GM23338 (cell line): Measurements from ENCODE around the gene NLRX1. TPM values are rescaled to one million over a fixed set of nuclear protein-coding genes. Genes with fewer than 3 reads are reported as not detected.

Source experiments
- ATAC-seq: fragments of 200-7000 bp; cut with Tn5 transposase; 3 replicates; pipeline ENCODE4 v1.9.1; 2020
- DNase-seq: peaks from one replicate; pipeline ENCODE4 v3.0.0-alpha.2; 2015; ENCODE audit warnings: low spot score
- H2AFZ ChIP-seq: fragments of 200-600 bp; sonication (generic); 2 replicates; pipeline ENCODE4 v1.8.0; 2016; ENCODE audit warnings: antibody characterized with exemption, mild to moderate bottlenecking, moderate library complexity
- H3F3A ChIP-seq: fragments of 200-600 bp; sonication (generic); replicated peaks from 2 replicates; pipeline ENCODE4 v1.8.0; 2017; ENCODE audit warnings: antibody characterized with exemption, mixed run types, low read depth
- H3K27ac ChIP-seq: fragments of 200-600 bp; sonication (generic); 2 replicates; pipeline ENCODE4 v1.6.1; 2016; ENCODE audit warnings: low read depth
- H3K27me3 ChIP-seq: fragments of 200-600 bp; sonication (generic); 2 replicates; pipeline ENCODE4 v1.8.0; 2016; ENCODE audit warnings: mild to moderate bottlenecking, mixed run types, moderate library complexity; ENCODE audit not compliant: insufficient read depth
- H3K36me3 ChIP-seq: fragments of 200-600 bp; sonication (generic); 2 replicates; pipeline ENCODE4 v1.8.0; 2016; ENCODE audit warnings: mild to moderate bottlenecking; ENCODE audit not compliant: insufficient read depth
- H3K4me1 ChIP-seq: fragments of 200-600 bp; sonication (generic); 2 replicates; pipeline ENCODE4 v1.8.0; 2016; ENCODE audit warnings: mild to moderate bottlenecking, moderate library complexity; ENCODE audit not compliant: insufficient read depth
- H3K4me2 ChIP-seq: fragments of 200-600 bp; sonication (generic); 2 replicates; pipeline ENCODE4 v1.7.1; 2017; ENCODE audit warnings: mixed run types
- H3K4me3 ChIP-seq: fragments of 200-600 bp; sonication (generic); 2 replicates; pipeline ENCODE4 v1.6.1; 2016; ENCODE audit warnings: mixed run types
- H3K79me2 ChIP-seq: fragments of 200-600 bp; sonication (generic); replicated peaks from 2 replicates; pipeline ENCODE4 v1.8.0; 2017; ENCODE audit warnings: mild to moderate bottlenecking; ENCODE audit not compliant: insufficient read depth
- H3K9me2 ChIP-seq: fragments of 200-600 bp; sonication (generic); 2 replicates; pipeline ENCODE4 v1.8.0; 2017; ENCODE audit not compliant: insufficient read depth
- H4K20me1 ChIP-seq: fragments of 200-600 bp; sonication (generic); replicated peaks from 2 replicates; pipeline ENCODE4 v1.8.0; 2017; ENCODE audit warnings: mild to moderate bottlenecking; ENCODE audit not compliant: insufficient read depth
- H3K27ac Mint-ChIP-seq: 2 replicates; pipeline ENCODE4 v1.8.0; 2020; ENCODE audit warnings: inconsistent platforms, mild to moderate bottlenecking, moderate library complexity, mixed read lengths
- H3K27me3 Mint-ChIP-seq: 3 replicates; pipeline ENCODE4 v1.8.0; 2022; ENCODE audit warnings: low read depth, mild to moderate bottlenecking, moderate library complexity, mixed read lengths, inconsistent platforms; ENCODE audit not compliant: insufficient read depth, poor library complexity
- H3K36me3 Mint-ChIP-seq: 3 replicates; pipeline ENCODE4 v1.8.0; 2021; ENCODE audit warnings: low read depth, mild to moderate bottlenecking, inconsistent platforms, moderate library complexity, mixed read lengths
- H3K4me1 Mint-ChIP-seq: 3 replicates; pipeline ENCODE4 v1.8.0; 2020; ENCODE audit warnings: mild to moderate bottlenecking, inconsistent platforms, mixed read lengths
- H3K4me3 Mint-ChIP-seq: 3 replicates; pipeline ENCODE4 v1.8.0; 2021; ENCODE audit warnings: moderate library complexity, mild to moderate bottlenecking, inconsistent platforms, mixed read lengths
- H3K9me3 Mint-ChIP-seq: 3 replicates; pipeline ENCODE4 v1.8.0; 2020; ENCODE audit warnings: moderate library complexity, mild to moderate bottlenecking, inconsistent platforms, mixed read lengths
- EZH2 ChIP-seq: fragments of 200-600 bp; sonication (generic); IDR thresholded peaks from one replicate; pipeline ENCODE4 v1.8.0; 2017; ENCODE audit warnings: antibody characterized with exemption, mild to moderate bottlenecking, low read depth; ENCODE audit not compliant: unreplicated experiment
- EZH2phosphoT487 ChIP-seq: fragments of 200-600 bp; sonication (generic); IDR thresholded peaks from one replicate; pipeline ENCODE4 v1.8.1; 2018; ENCODE audit warnings: antibody characterized with exemption; ENCODE audit not compliant: unreplicated experiment
- NANOG ChIP-seq: IDR thresholded peaks from 2 replicates; pipeline ENCODE4 v1.6.1; 2016; ENCODE audit warnings: antibody characterized with exemption, borderline replicate concordance
- STAT1 ChIP-seq: IDR thresholded peaks from one replicate; pipeline ENCODE4 v1.6.1; 2016; ENCODE audit warnings: antibody characterized with exemption; ENCODE audit not compliant: unreplicated experiment
- ZNF114 ChIP-seq: fragments of 250-450 bp; sonication (Bioruptor Pico); IDR thresholded peaks from 2 replicates; pipeline ENCODE4 v1.5.0; 2020; ENCODE audit warnings: mild to moderate bottlenecking, moderate library complexity
- ZNF331 ChIP-seq: fragments of 250-450 bp; sonication (Bioruptor Pico); IDR thresholded peaks from 2 replicates; pipeline ENCODE4 v1.5.0; 2020; ENCODE audit warnings: low read depth, mild to moderate bottlenecking, moderate library complexity
- ZNF462 ChIP-seq: fragments of 250-450 bp; sonication (Bioruptor Pico); IDR thresholded peaks from 2 replicates; pipeline ENCODE4 v1.5.0; 2020; ENCODE audit warnings: mild to moderate bottlenecking, moderate library complexity
- polyA plus RNA-seq: library from polyadenylated mRNA; unstranded; fragments of >200 nt; fragmentation: Nextera tagmentation; extraction: Ambion mirVana; gene quantifications from 2 replicates; pipeline ENCODE4 v1.2.1, GENCODE V29; 2016
- total RNA-seq: library from RNA; depleted of rRNA; stranded (reverse); fragments of >200 nt; shearing (Covaris generic); gene quantifications from 2 replicates; pipeline ENCODE4 v1.2.3, GENCODE V29; 2014
- TF ChIP-seq, protein P1 (sequence below): IDR thresholded peaks from 2 replicates; pipeline ENCODE4 v1.6.1; 2016; ENCODE audit warnings: antibody characterized with exemption
- TF ChIP-seq, protein P2 (sequence below): IDR thresholded peaks from one replicate; pipeline ENCODE4 v1.6.1; 2018; ENCODE audit warnings: antibody characterized with exemption; ENCODE audit not compliant: unreplicated experiment

Gene NLRX1
- total and polyA plus RNA-seq, 2 experiments from 2014 or later: 2.8 to 13.8 TPM

- no peaks in the 10 kb centered on the region for H3K9me2 ChIP-seq
- no peaks in the 10 kb centered on the region for H3K36me3 ChIP-seq
These were observed 4.0 kb downstream of the NLRX1 start for GRCh38 chr11:119172513-119172912.

DNA sequence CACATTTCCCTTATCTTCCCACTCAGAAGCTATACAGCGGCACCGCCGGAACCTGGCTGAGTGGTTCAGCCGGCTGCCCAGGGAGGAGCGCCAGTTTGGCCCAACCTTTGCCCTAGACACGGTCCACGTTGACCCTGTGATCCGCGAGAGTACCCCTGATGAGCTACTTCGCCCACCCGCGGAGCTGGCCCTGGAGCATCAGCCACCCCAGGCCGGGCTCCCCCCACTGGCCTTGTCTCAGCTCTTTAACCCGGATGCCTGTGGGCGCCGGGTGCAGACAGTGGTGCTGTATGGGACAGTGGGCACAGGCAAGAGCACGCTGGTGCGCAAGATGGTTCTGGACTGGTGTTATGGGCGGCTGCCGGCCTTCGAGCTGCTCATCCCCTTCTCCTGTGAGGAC lies 4.9 kb downstream of the NLRX1 start:
- ATAC-seq: no peak
- H3K4me3 ChIP-seq: no peak overlapping the region
- H3K27ac Mint-ChIP-seq: no peak overlapping the region
- H3K27ac ChIP-seq: no peak overlapping the region
- H3K27me3 Mint-ChIP-seq: peaks cover 16% of the 10 kb centered on the region
- no peak for DNase-seq
- H3K4me1 Mint-ChIP-seq: peaks cover 14% of the 10 kb centered on the region
- no peak overlapping the region for H3K4me3 Mint-ChIP-seq
- H3K79me2 ChIP-seq: no peaks in the 10 kb centered on the region
- H3K9me2 ChIP-seq: no peaks in the 10 kb centered on the region
- H3K4me2 ChIP-seq: no peak overlapping the region
- peaks cover 5% of the 10 kb centered on the region; the same call in 1 of the 2 replicates for H3K4me1 ChIP-seq
- H4K20me1 ChIP-seq: no peaks in the 10 kb centered on the region
- H3F3A ChIP-seq: peaks cover 6% of the 10 kb centered on the region; the same call in 1 of the 2 replicates
- H3K36me3 ChIP-seq: no peaks in the 10 kb centered on the region
- H2AFZ ChIP-seq: no peak overlapping the region
- no peaks in the 10 kb centered on the region for H3K36me3 Mint-ChIP-seq
- H3K9me3 Mint-ChIP-seq: no peaks in the 10 kb centered on the region
- no peaks in the 10 kb centered on the region for H3K27me3 ChIP-seq
- TF ChIP-seq STAT1: no peak
- TF ChIP-seq ZNF462 (CRISPR knock-in tag): no peak
- no peak for TF ChIP-seq ZNF331 (CRISPR knock-in tag)
- TF ChIP-seq EZH2: no peak
- no peak for TF ChIP-seq NANOG
- no peak for TF ChIP-seq EZH2phosphoT487

More at GRCh38 chr11:119172513-119172912, 4.0 kb downstream of the NLRX1 start:
- Mint-ChIP-seq H3K27ac (no peak overlapping the region), H3K27me3 (peaks cover 18% of the 10 kb centered on the region), H3K36me3 (no peaks in the 10 kb centered on the region), H3K4me1 (peaks cover 14% of the 10 kb centered on the region), H3K9me3 (no peaks in the 10 kb centered on the region; the same call in 2 of the 3 replicates), H3K4me3 (no peak overlapping the region)
- TF ChIP-seq ZNF331 (CRISPR knock-in tag) (no peak), ZNF114 (CRISPR knock-in tag) (no peak), STAT1 (no peak), NANOG (no peak)
- TF ChIP-seq, protein P1, sequence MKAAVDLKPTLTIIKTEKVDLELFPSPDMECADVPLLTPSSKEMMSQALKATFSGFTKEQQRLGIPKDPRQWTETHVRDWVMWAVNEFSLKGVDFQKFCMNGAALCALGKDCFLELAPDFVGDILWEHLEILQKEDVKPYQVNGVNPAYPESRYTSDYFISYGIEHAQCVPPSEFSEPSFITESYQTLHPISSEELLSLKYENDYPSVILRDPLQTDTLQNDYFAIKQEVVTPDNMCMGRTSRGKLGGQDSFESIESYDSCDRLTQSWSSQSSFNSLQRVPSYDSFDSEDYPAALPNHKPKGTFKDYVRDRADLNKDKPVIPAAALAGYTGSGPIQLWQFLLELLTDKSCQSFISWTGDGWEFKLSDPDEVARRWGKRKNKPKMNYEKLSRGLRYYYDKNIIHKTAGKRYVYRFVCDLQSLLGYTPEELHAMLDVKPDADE: no peak
- TF ChIP-seq, protein P2, sequence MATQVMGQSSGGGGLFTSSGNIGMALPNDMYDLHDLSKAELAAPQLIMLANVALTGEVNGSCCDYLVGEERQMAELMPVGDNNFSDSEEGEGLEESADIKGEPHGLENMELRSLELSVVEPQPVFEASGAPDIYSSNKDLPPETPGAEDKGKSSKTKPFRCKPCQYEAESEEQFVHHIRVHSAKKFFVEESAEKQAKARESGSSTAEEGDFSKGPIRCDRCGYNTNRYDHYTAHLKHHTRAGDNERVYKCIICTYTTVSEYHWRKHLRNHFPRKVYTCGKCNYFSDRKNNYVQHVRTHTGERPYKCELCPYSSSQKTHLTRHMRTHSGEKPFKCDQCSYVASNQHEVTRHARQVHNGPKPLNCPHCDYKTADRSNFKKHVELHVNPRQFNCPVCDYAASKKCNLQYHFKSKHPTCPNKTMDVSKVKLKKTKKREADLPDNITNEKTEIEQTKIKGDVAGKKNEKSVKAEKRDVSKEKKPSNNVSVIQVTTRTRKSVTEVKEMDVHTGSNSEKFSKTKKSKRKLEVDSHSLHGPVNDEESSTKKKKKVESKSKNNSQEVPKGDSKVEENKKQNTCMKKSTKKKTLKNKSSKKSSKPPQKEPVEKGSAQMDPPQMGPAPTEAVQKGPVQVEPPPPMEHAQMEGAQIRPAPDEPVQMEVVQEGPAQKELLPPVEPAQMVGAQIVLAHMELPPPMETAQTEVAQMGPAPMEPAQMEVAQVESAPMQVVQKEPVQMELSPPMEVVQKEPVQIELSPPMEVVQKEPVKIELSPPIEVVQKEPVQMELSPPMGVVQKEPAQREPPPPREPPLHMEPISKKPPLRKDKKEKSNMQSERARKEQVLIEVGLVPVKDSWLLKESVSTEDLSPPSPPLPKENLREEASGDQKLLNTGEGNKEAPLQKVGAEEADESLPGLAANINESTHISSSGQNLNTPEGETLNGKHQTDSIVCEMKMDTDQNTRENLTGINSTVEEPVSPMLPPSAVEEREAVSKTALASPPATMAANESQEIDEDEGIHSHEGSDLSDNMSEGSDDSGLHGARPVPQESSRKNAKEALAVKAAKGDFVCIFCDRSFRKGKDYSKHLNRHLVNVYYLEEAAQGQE: no peak
- Histone ChIP-seq H3K79me2 (no peaks in the 10 kb centered on the region), H3K4me2 (no peak overlapping the region), H3F3A (peaks cover 6% of the 10 kb centered on the region; the same call in 1 of the 2 replicates), H4K20me1 (no peaks in the 10 kb centered on the region), H2AFZ (no peak overlapping the region), H3K27me3 (no peaks in the 10 kb centered on the region), H3K4me1 (peaks cover 5% of the 10 kb centered on the region; the same call in 1 of the 2 replicates), H3K4me3 (no peak overlapping the region), H3K27ac (no peak overlapping the region)
- no peak for ATAC-seq
- no peak for DNase-seq
